HepG2 (cell line): ENCODE results near the gene RAB20. TPM values are rescaled to one million over a fixed set of nuclear protein-coding genes. Genes with fewer than 3 reads are reported as not detected.

Experiments used
- CERS6 ChIP-seq: sonication (generic); formaldehyde crosslinking; IDR thresholded peaks from 2 replicates; pipeline ENCODE4 v1.5.0; 2020; ENCODE audit warnings: missing genetic modification reagents
- DZIP1 ChIP-seq: sonication (generic); formaldehyde crosslinking; IDR thresholded peaks from 2 replicates; pipeline ENCODE4 v1.5.0; 2020; ENCODE audit warnings: mild to moderate bottlenecking, missing genetic modification reagents
- EEA1 ChIP-seq: sonication (generic); formaldehyde crosslinking; IDR thresholded peaks from 2 replicates; pipeline ENCODE4 v1.5.1; 2020; ENCODE audit warnings: mild to moderate bottlenecking, missing genetic modification reagents, borderline replicate concordance
- ELK4 ChIP-seq: sonication (generic); formaldehyde crosslinking; IDR thresholded peaks from 2 replicates; pipeline ENCODE4 v1.9.0; 2021; ENCODE audit warnings: missing genetic modification reagents, borderline replicate concordance
- MAF1 ChIP-seq: sonication (generic); formaldehyde crosslinking; IDR thresholded peaks from 2 replicates; pipeline ENCODE4 v1.5.0; 2020; ENCODE audit warnings: missing genetic modification reagents, borderline replicate concordance
- NCOA1 ChIP-seq: sonication (generic); formaldehyde crosslinking; IDR thresholded peaks from 2 replicates; pipeline ENCODE4 v1.9.0; 2021; ENCODE audit warnings: missing genetic modification reagents
- NCOA5 ChIP-seq: sonication (generic); formaldehyde crosslinking; IDR thresholded peaks from 2 replicates; pipeline ENCODE4 v1.4.0; 2020; ENCODE audit warnings: missing genetic modification reagents
- RAD21 ChIP-seq: fragments of 450-650 bp; formaldehyde crosslinking; IDR thresholded peaks from 2 replicates; pipeline ENCODE4 v1.5.0; 2020; ENCODE audit warnings: mild to moderate bottlenecking
- REL ChIP-seq: sonication (generic); formaldehyde crosslinking; conservative IDR thresholded peaks from 2 replicates; pipeline ENCODE4 v1.8.0; 2022; ENCODE audit warnings: mild to moderate bottlenecking, missing genetic modification reagents, moderate library complexity
- RXRA ChIP-seq: sonication (generic); formaldehyde crosslinking; IDR thresholded peaks from 2 replicates; pipeline ENCODE4 v1.5.1; 2020; ENCODE audit warnings: missing genetic modification reagents
- SATB2 ChIP-seq: sonication (generic); formaldehyde crosslinking; IDR thresholded peaks from 2 replicates; pipeline ENCODE4 v1.5.0; 2020; ENCODE audit warnings: missing genetic modification reagents
- SIX1 ChIP-seq: sonication (generic); formaldehyde crosslinking; IDR thresholded peaks from 2 replicates; pipeline ENCODE4 v1.4.0; 2020; ENCODE audit warnings: missing genetic modification reagents, borderline replicate concordance
- SRSF9 ChIP-seq: fragments of 200-400 bp; formaldehyde crosslinking; IDR thresholded peaks from 2 replicates; pipeline ENCODE4 v1.6.1; 2018; ENCODE audit warnings: borderline replicate concordance, mild to moderate bottlenecking, low read depth, low read length; ENCODE audit not compliant: insufficient read depth, poor library complexity, severe bottlenecking
- SSRP1 ChIP-seq: IDR thresholded peaks from 2 replicates; pipeline ENCODE4 v1.6.1; 2016; ENCODE audit warnings: control low read depth
- SUZ12 ChIP-seq: fragments of 150-350 bp; IDR thresholded peaks from 2 replicates; pipeline ENCODE4 v1.6.1; 2014; ENCODE audit warnings: low read depth, low read length
- TBX3 ChIP-seq: fragments of 450-650 bp; IDR thresholded peaks from 2 replicates; pipeline ENCODE4 v1.6.1; 2017; ENCODE audit warnings: antibody characterized with exemption, mild to moderate bottlenecking, inconsistent platforms, borderline replicate concordance
- ZFP91 ChIP-seq: sonication (generic); formaldehyde crosslinking; IDR thresholded peaks from 2 replicates; pipeline ENCODE4 v1.9.0; 2022; ENCODE audit warnings: missing genetic modification reagents, mild to moderate bottlenecking, borderline replicate concordance
- ZKSCAN8 ChIP-seq: IDR thresholded peaks from 2 replicates; pipeline ENCODE4 v1.6.1; 2016; ENCODE audit warnings: borderline replicate concordance, missing genetic modification reagents, missing compliant biosample characterization
- ZNF34 ChIP-seq: sonication (generic); formaldehyde crosslinking; IDR thresholded peaks from 2 replicates; pipeline ENCODE4 v1.4.0; 2020; ENCODE audit warnings: mild to moderate bottlenecking, missing genetic modification reagents, borderline replicate concordance
- ZNF383 ChIP-seq: sonication (generic); formaldehyde crosslinking; IDR thresholded peaks from 2 replicates; pipeline ENCODE4 v1.4.0; 2020; ENCODE audit warnings: missing genetic modification reagents, mild to moderate bottlenecking, borderline replicate concordance
- ZNF44 ChIP-seq: sonication (generic); formaldehyde crosslinking; IDR thresholded peaks from 2 replicates; pipeline ENCODE4 v1.5.1; 2020; ENCODE audit warnings: mild to moderate bottlenecking, missing genetic modification reagents
- ZNF709 ChIP-seq: sonication (generic); formaldehyde crosslinking; IDR thresholded peaks from 2 replicates; pipeline ENCODE4 v1.5.0; 2020; ENCODE audit warnings: mild to moderate bottlenecking, missing genetic modification reagents
- ZNF773 ChIP-seq: sonication (generic); formaldehyde crosslinking; IDR thresholded peaks from 2 replicates; pipeline ENCODE4 v1.4.0; 2020; ENCODE audit warnings: missing genetic modification reagents, borderline replicate concordance
- ZNF841 ChIP-seq: sonication (generic); formaldehyde crosslinking; IDR thresholded peaks from 2 replicates; pipeline ENCODE4 v1.8.1; 2023; ENCODE audit warnings: missing genetic modification reagents, borderline replicate concordance
- ZNF878 ChIP-seq: sonication (generic); formaldehyde crosslinking; IDR thresholded peaks from 2 replicates; pipeline ENCODE4 v1.8.1; 2023; ENCODE audit warnings: mild to moderate bottlenecking, missing genetic modification reagents, moderate library complexity
- polyA plus RNA-seq, 8 experiments: library from polyadenylated mRNA; depleted of rRNA in 3 of 8; stranded (reverse) in 7 of 8; unstranded in 1 of 8; fragments of >200 nt; fragmentation: Illumina TruSeq in 4 of 8; extraction: Trizol in 4 of 8; gene quantifications; 2 replicates each; pipeline versions ENCODE4 v1.2.1 to v1.2.3, GENCODE V29; 2011 to 2016; ENCODE audit warnings: low read depth in 4 of 8, missing spikeins in 1 of 8, mixed read lengths in 1 of 8; ENCODE audit not compliant: insufficient read depth in 1 of 8
- total RNA-seq, 5 experiments: library from RNA; depleted of rRNA; stranded (reverse); fragments of >200 nt; fragmentation: Illumina TruSeq; extraction: Trizol; gene quantifications; 2 replicates each; pipeline ENCODE4 v1.2.3, GENCODE V29; 2016; ENCODE audit warnings: low read depth in 1 of 5

The RAB20 gene
- total and polyA plus RNA-seq, 2 of the 13 experiments (the other 11 are each of a cell fraction or from before 2014, with no cell fraction given): 15.6 to 30.5 TPM

- TF ChIP-seq ZFP91: peak; percentile 25; the same call in 1 of the 2 replicates
- no peak for TF ChIP-seq ZNF34
- TF ChIP-seq ZNF773 (CRISPR knock-in tag): no peak
- TF ChIP-seq ZNF44: no peak
- no peak for TF ChIP-seq ZNF709 (CRISPR knock-in tag)
- no peak for TF ChIP-seq NCOA5 (CRISPR knock-in tag)
- TF ChIP-seq SRSF9: no peak
- TF ChIP-seq TBX3: peak; percentile 80
- TF ChIP-seq REL: no peak
- TF ChIP-seq SATB2 (CRISPR knock-in tag): no peak
- no peak for TF ChIP-seq CERS6
- TF ChIP-seq ZNF841: no peak
- TF ChIP-seq ZNF383 (CRISPR knock-in tag): no peak
- TF ChIP-seq ELK4: no peak
- TF ChIP-seq NCOA1 (CRISPR knock-in tag): no peak
- no peak for TF ChIP-seq DZIP1 (CRISPR knock-in tag)
- TF ChIP-seq ZNF878 (CRISPR knock-in tag): no peak
- TF ChIP-seq EEA1 (CRISPR knock-in tag): no peak
- TF ChIP-seq RXRA (CRISPR knock-in tag): 0 out of 2 replicates have a peak, but pooled peaks have one; percentile 17
- no peak for TF ChIP-seq RAD21 (CRISPR knock-in tag)
- TF ChIP-seq SIX1: no peak
- peak; percentile 65; the same call in 1 of the 2 replicates for TF ChIP-seq ZKSCAN8 (CRISPR knock-in tag)
- no peak for TF ChIP-seq SSRP1
- TF ChIP-seq SUZ12: no peak
- TF ChIP-seq MAF1 (CRISPR knock-in tag): no peak
Observed at GRCh38 chr13:110490009-110490770, 71.3 kb downstream of the RAB20 start (continued).
